H1 (cell line): ENCODE measurements around the gene MYF5. TPM values are rescaled to one million over a fixed set of nuclear protein-coding genes. Genes with fewer than 3 reads are reported as not detected.

Source experiments
- CEBPB ChIP-seq: IDR thresholded peaks from 2 replicates; pipeline ENCODE4 v1.6.1; 2012; ENCODE audit warnings: low read depth, low read length
- CREB1 ChIP-seq: IDR thresholded peaks from 2 replicates; pipeline ENCODE4 v1.6.1; 2012; ENCODE audit warnings: inconsistent platforms
- NRF1 ChIP-seq: IDR thresholded peaks from 2 replicates; pipeline ENCODE4 v1.6.1; 2011; ENCODE audit warnings: mild to moderate bottlenecking, low read depth, low read length, improper control_type of control experiment
- RAD21 ChIP-seq, 2 experiments: IDR thresholded peaks in 1 of 2; conservative IDR thresholded peaks in 1 of 2; 2 replicates each; pipeline ENCODE4 v1.6.1; 2011; ENCODE audit warnings: low read depth in 2 of 2, low read length in 2 of 2, improper control_type of control experiment in 1 of 2, inconsistent platforms in 1 of 2, mild to moderate bottlenecking in 1 of 2, moderate library complexity in 1 of 2
- SIRT6 ChIP-seq: IDR thresholded peaks from one replicate; pipeline ENCODE4 v1.7.1; 2012; ENCODE audit warnings: low read length, inconsistent platforms
- SP4 ChIP-seq: IDR thresholded peaks from 2 replicates; pipeline ENCODE4 v1.6.1; 2012; ENCODE audit warnings: low read length, inconsistent platforms
- TEAD4 ChIP-seq: IDR thresholded peaks from 2 replicates; pipeline ENCODE4 v1.6.1; 2012; ENCODE audit warnings: low read depth, low read length, inconsistent platforms, mixed read lengths
- polyA plus RNA-seq, 7 experiments: library from polyadenylated mRNA; depleted of rRNA in 3 of 7; stranded (reverse) in 5 of 7; unstranded in 2 of 7; fragments of >200 nt in 5 of 7; fragments of 200-250 nt in 2 of 7; gene quantifications; 1 replicate in 5 of 7; 2 replicates in 1 of 7; 4 replicates in 1 of 7; pipeline versions ENCODE4 v1.2.1 to v1.2.3, GENCODE V29; 2011 to 2013; ENCODE audit warnings: missing spikeins in 2 of 7, mixed read lengths in 2 of 7
- total RNA-seq: library from RNA; stranded (reverse); fragmentation: NEBNext Ultra II Directional; extraction: Animal tissue kit (Norgen Biotek cat#: 25700); gene quantifications from 2 replicates; pipeline ENCODE4 v1.2.1, GENCODE V29; 2021

Gene MYF5
- total and polyA plus RNA-seq, 2 of the 8 experiments (the other 6 are each of a cell fraction or from before 2014, with no cell fraction given): 0.09 TPM; not detected in 1

GRCh38 chr12:80677994-80678393 is 38.7 kb upstream of the MYF5 start (continued):
- TF ChIP-seq SP4: no peak
- no peak for TF ChIP-seq SIRT6
- TF ChIP-seq NRF1: no peak
- TF ChIP-seq TEAD4: no peak
- TF ChIP-seq CREB1: no peak
- TF ChIP-seq CEBPB: no peak
- no peak for TF ChIP-seq RAD21 (IDR thresholded peaks at IDR 0.05 in 1 of 2, conservative IDR thresholded peaks at IDR 0.05 in 1 of 2; ENCODE audit: low read depth in 2 of 2, low read length in 2 of 2)
